K562 (cell line): Measurements from ENCODE around the gene FAM156A. TPM values are rescaled to one million over a fixed set of nuclear protein-coding genes. Genes with fewer than 3 reads are reported as not detected.

Experiments
- ATAC-seq: fragments of 200-7000 bp; cut with Tn5 transposase; 3 replicates; pipeline ENCODE4 v1.9.1; 2020; ENCODE audit warnings: moderate library complexity
- BruUV-seq: library from RNA; stranded (reverse); fragments of 400-500 nt; replicated peaks from 2 replicates; lab custom pipeline; 2021; lab: Mats Ljungman, UMichigan
- CTCF ChIA-PET: fragments of 300-600 bp; formaldehyde crosslinking; extraction: SDS; loops from one replicate; lab custom pipeline; 2021; ENCODE audit warnings: low intra/inter-chr PET ratio; lab: Yijun Ruan, JAX
- POLR2A ChIA-PET: fragments of 300-600, 350-650 bp; sonication (Branson Sonifier 250); formaldehyde crosslinking; extraction: SDS; loops from one replicate; lab custom pipeline; 2021; ENCODE audit warnings: antibody characterized with exemption, inconsistent platforms; lab: Yijun Ruan, JAX
- DNase-seq, 4 experiments: peaks; one replicate each; pipeline versions ENCODE4 v3.0.0 to v3.0.0-alpha.2; 2011 to 2018; ENCODE audit warnings: low spot score in 3 of 4, mixed read lengths in 3 of 4; ENCODE audit errors: extremely low read depth in 1 of 4
- FAIRE-seq: peaks from 2 replicates; lab custom pipeline; 2011; peaks lifted over from hg19 to GRCh38; lab: Jason Lieb, UNC
- H2AFZ ChIP-seq: 2 replicates; pipeline ENCODE4 v1.6.0; 2011; ENCODE audit warnings: low read depth, low read length, control low read depth, inconsistent platforms
- H3K27ac ChIP-seq: fragments of 200-600 bp; 3 replicates; pipeline ENCODE4 v1.8.0; 2011; ENCODE audit warnings: low read depth, mild to moderate bottlenecking, control low read depth, inconsistent platforms, low read length, moderate library complexity, mixed read lengths; ENCODE audit errors: extremely low read depth
- H3K27me3 ChIP-seq, 2 experiments: fragments of 300-600 bp in 1 of 2; 2 replicates in 1 of 2; 3 replicates in 1 of 2; pipeline versions ENCODE4 v1.6.0 to v1.8.0; 2011; ENCODE audit warnings: inconsistent platforms in 2 of 2, low read length in 2 of 2, mild to moderate bottlenecking in 1 of 2, mixed read lengths in 1 of 2, moderate library complexity in 1 of 2; ENCODE audit not compliant: control insufficient read depth in 2 of 2, insufficient read depth in 2 of 2
- H3K36me3 ChIP-seq: fragments of 300-600 bp; 3 replicates; pipeline ENCODE4 v1.8.0; 2011; ENCODE audit warnings: mild to moderate bottlenecking, low read length, inconsistent platforms; ENCODE audit not compliant: control insufficient read depth, insufficient read depth
- H3K4me1 ChIP-seq, 2 experiments: fragments of 200-600 bp in 1 of 2; replicated peaks in 1 of 2; 2 replicates in 1 of 2; 3 replicates in 1 of 2; pipeline versions ENCODE4 v1.5.1 to v1.8.0; 2011; ENCODE audit warnings: inconsistent platforms in 2 of 2, low read length in 2 of 2, mild to moderate bottlenecking in 1 of 2, mixed read lengths in 1 of 2, moderate library complexity in 1 of 2; ENCODE audit not compliant: control insufficient read depth in 2 of 2, insufficient read depth in 2 of 2
- H3K4me2 ChIP-seq: 2 replicates; pipeline ENCODE4 v1.6.1; 2011; ENCODE audit warnings: low read length, control low read depth, inconsistent platforms, mixed read lengths; ENCODE audit not compliant: insufficient read depth
- H3K4me3 ChIP-seq: fragments of 200-600 bp; sonication (generic), shearing (Covaris generic); 2 replicates; pipeline ENCODE4 v1.5.1; 2016; ENCODE audit warnings: control low read depth, inconsistent platforms
- H3K79me2 ChIP-seq: fragments of 200-600 bp; 3 replicates; pipeline ENCODE4 v1.8.0; 2011; ENCODE audit warnings: low read length, inconsistent platforms; ENCODE audit not compliant: control insufficient read depth, insufficient read depth
- H3K9ac ChIP-seq, 2 experiments: 2 replicates each; pipeline versions ENCODE4 v1.6.0 to v1.6.1; 2011; ENCODE audit warnings: low read depth in 2 of 2, low read length in 2 of 2, control low read depth in 1 of 2, inconsistent platforms in 1 of 2, mild to moderate bottlenecking in 1 of 2, mixed read lengths in 1 of 2; ENCODE audit not compliant: insufficient read depth in 1 of 2
- H3K9me1 ChIP-seq: one replicate; pipeline ENCODE4 v1.6.0; 2011; ENCODE audit warnings: inconsistent platforms, mild to moderate bottlenecking, low read length, moderate library complexity; ENCODE audit not compliant: control insufficient read depth, insufficient read depth
- H3K9me3 ChIP-seq: replicated peaks from 2 replicates; pipeline ENCODE4 v1.5.1; 2011; ENCODE audit warnings: low read depth, low read length, inconsistent platforms; ENCODE audit not compliant: control insufficient read depth, insufficient read depth
- H4K20me1 ChIP-seq: replicated peaks from 2 replicates; pipeline ENCODE4 v1.6.1; 2011; ENCODE audit warnings: low read length, inconsistent platforms, mixed read lengths; ENCODE audit not compliant: control insufficient read depth, insufficient read depth
- ADNP ChIP-seq: fragments of 200-800 bp; sonication (Bioruptor generic); IDR thresholded peaks from 2 replicates; pipeline ENCODE4 v1.6.1; 2016; ENCODE audit warnings: missing genetic modification characterization, missing compliant biosample characterization
- BCL6 ChIP-seq: fragments of 250-450 bp; sonication (Bioruptor Pico); IDR thresholded peaks from 2 replicates; pipeline ENCODE4 v1.4.0; 2020
- CREM ChIP-seq: IDR thresholded peaks from 2 replicates; pipeline ENCODE4 v1.6.1; 2014; ENCODE audit warnings: antibody characterized with exemption, low read depth
- PHF8 ChIP-seq: fragments of 200-600 bp; sonication (generic); IDR thresholded peaks from 2 replicates; pipeline ENCODE4 v1.6.1; 2012; ENCODE audit warnings: mixed run types, mild to moderate bottlenecking, inconsistent platforms, low read length, moderate library complexity, borderline replicate concordance
- SMAD4 ChIP-seq: fragments of 250-450 bp; sonication (Bioruptor Pico); conservative IDR thresholded peaks from 2 replicates; pipeline ENCODE4 v1.8.0; 2021; ENCODE audit warnings: inconsistent platforms, mild to moderate bottlenecking, moderate library complexity
- ZFP1 ChIP-seq: fragments of 450-650 bp; formaldehyde crosslinking; IDR thresholded peaks from 2 replicates; pipeline ENCODE4 v1.4.0; 2020; ENCODE audit warnings: mild to moderate bottlenecking, mixed read lengths
- ZNF311 ChIP-seq: fragments of 250-450 bp; sonication (Bioruptor Pico); IDR thresholded peaks from 2 replicates; pipeline ENCODE4 v1.4.0; 2020; ENCODE audit warnings: mild to moderate bottlenecking, moderate library complexity
- WGBS: fragments of 100-300 bp; shearing (Covaris generic); methylation state at CpG from one replicate; pipeline ENCODE4 v1.1.6; 2016; ENCODE audit warnings: low coverage, mixed read lengths; ENCODE audit not compliant: insufficient coverage; ENCODE audit errors: missing lambda C conversion rate; 5-methylcytosine and 5-hydroxymethylcytosine counted together
- in situ Hi-C: fragments of 300-500 bp; cut with MboI; formaldehyde crosslinking; loops from 4 replicates; pipeline ENCODE4 v1.15.0; 2018; ENCODE audit warnings: inconsistent platforms, mixed read lengths
- intact Hi-C: fragments of 100-400 bp; cut with micrococcal nuclease; formaldehyde crosslinking; loops from 2 replicates; pipeline ENCODE4 v1.14.2; 2022
- polyA plus RNA-seq, 8 experiments: library from polyadenylated mRNA; depleted of rRNA in 4 of 8; stranded (reverse) in 5 of 8; unstranded in 3 of 8; fragments of >200 nt; fragmentation: Nextera tagmentation in 2 of 8; fragmentation: Illumina TruSeq in 1 of 8; extraction: Ambion mirVana in 2 of 8; extraction: Trizol in 1 of 8; gene quantifications; 2 replicates each; pipeline versions ENCODE4 v1.2.1 to v1.2.3, GENCODE V29; 2011 to 2014; ENCODE audit warnings: inconsistent platforms in 1 of 8, missing spikeins in 1 of 8
- total RNA-seq, 7 experiments: library from RNA; depleted of rRNA in 6 of 7; stranded (reverse); fragments of >200 nt in 6 of 7; fragmentation: Illumina TruSeq in 2 of 7; extraction: Trizol in 2 of 7; gene quantifications; 2 replicates each; pipeline versions ENCODE4 v1.2.1 to v1.2.3, GENCODE V29; 2011 to 2021; ENCODE audit warnings: low replicate concordance in 1 of 7
- TF ChIP-seq, protein P1 (sequence below): conservative IDR thresholded peaks from 2 replicates; pipeline ENCODE4 v1.6.1; 2011; ENCODE audit warnings: low read depth, mild to moderate bottlenecking, low read length; ENCODE audit not compliant: control insufficient read depth
- TF ChIP-seq, protein P2 (sequence below), 3 experiments: fragments of 200-800 bp in 1 of 3; fragments of 250-450 bp in 1 of 3; fragments of 450-650 bp in 1 of 3; sonication (Bioruptor Pico) in 1 of 3; sonication (Bioruptor generic) in 1 of 3; formaldehyde crosslinking in 1 of 3; IDR thresholded peaks; 2 replicates each; pipeline versions ENCODE4 v1.6.1 to v1.8.0; 2016 to 2022; ENCODE audit warnings: mild to moderate bottlenecking in 2 of 3, missing genetic modification characterization in 2 of 3, missing compliant biosample characterization in 1 of 3, moderate library complexity in 1 of 3
- TF ChIP-seq, protein P3 (sequence below): sonication (generic); formaldehyde crosslinking; IDR thresholded peaks from 2 replicates; pipeline ENCODE4 v1.8.1; 2022; ENCODE audit warnings: missing genetic modification reagents

The FAM156A gene
- total and polyA plus RNA-seq, 9 of the 15 experiments (the other 6 are each of a cell fraction or from before 2014, with no cell fraction given) = 1.9 to 20.3 (median 8.6) TPM

DNA sequence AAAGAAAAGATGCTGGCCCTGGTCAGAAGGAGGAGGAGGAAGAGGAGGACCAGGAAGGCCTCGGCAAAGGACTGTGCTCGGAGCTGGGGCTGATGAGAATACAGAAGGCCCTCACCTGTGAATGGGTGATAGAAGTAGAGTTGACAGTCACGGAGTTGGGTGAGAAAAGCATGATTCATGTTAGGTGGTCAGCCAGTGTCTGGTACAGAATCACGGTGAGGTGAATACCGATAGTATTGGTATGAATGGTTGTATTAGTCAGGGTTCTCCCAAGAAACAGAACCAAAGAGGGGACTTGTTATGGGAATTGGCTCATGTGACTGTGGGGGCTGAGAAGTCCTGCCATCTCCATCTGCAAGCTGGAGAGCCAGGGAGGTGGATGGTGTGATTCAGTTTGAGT lies 32.5 kb upstream of the FAM156A start:
- BruUV-seq = no TSS peak
- no peaks in the 10 kb centered on the region for H3K9me1 ChIP-seq
- no peaks in the 10 kb centered on the region for H3K9me3 ChIP-seq
- ChIA-PET POLR2A (no interaction called here), CTCF (no interaction called here)
- no peak overlapping the region for H3K27ac ChIP-seq
- H3K27me3 ChIP-seq = no peaks in the 10 kb centered on the region
- no peak overlapping the region for H3K4me3 ChIP-seq
- DNase-seq (no peak), FAIRE-seq (no peak), ATAC-seq (no peak)
- H4K20me1 ChIP-seq = no peaks in the 10 kb centered on the region
- in situ Hi-C loops (no loop called here), intact Hi-C loops (no loop called here)
- H3K9ac ChIP-seq = no peak overlapping the region
- 67% methylated on average over 3 of the region's 5 CpGs for WGBS
- H3K79me2 ChIP-seq = peaks cover 4% of the 10 kb centered on the region; the same call in 1 of the 3 replicates
- no peak overlapping the region for H2AFZ ChIP-seq
- H3K4me2 ChIP-seq = no peak overlapping the region
- peaks cover 0 to 5% of the 10 kb centered on the region in 2 experiments; a peak in 3 of 5 replicates for H3K4me1 ChIP-seq
- no peaks in the 10 kb centered on the region for H3K36me3 ChIP-seq
- TF ChIP-seq, protein P1, sequence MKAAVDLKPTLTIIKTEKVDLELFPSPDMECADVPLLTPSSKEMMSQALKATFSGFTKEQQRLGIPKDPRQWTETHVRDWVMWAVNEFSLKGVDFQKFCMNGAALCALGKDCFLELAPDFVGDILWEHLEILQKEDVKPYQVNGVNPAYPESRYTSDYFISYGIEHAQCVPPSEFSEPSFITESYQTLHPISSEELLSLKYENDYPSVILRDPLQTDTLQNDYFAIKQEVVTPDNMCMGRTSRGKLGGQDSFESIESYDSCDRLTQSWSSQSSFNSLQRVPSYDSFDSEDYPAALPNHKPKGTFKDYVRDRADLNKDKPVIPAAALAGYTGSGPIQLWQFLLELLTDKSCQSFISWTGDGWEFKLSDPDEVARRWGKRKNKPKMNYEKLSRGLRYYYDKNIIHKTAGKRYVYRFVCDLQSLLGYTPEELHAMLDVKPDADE = no peak
- TF ChIP-seq PHF8 (no peak), CREM (no peak), ZFP1 (no peak), ZNF311 (no peak), ADNP (tag) (no peak), SMAD4 (no peak), BCL6 (CRISPR knock-in tag) (no peak)
- TF ChIP-seq, protein P2, sequence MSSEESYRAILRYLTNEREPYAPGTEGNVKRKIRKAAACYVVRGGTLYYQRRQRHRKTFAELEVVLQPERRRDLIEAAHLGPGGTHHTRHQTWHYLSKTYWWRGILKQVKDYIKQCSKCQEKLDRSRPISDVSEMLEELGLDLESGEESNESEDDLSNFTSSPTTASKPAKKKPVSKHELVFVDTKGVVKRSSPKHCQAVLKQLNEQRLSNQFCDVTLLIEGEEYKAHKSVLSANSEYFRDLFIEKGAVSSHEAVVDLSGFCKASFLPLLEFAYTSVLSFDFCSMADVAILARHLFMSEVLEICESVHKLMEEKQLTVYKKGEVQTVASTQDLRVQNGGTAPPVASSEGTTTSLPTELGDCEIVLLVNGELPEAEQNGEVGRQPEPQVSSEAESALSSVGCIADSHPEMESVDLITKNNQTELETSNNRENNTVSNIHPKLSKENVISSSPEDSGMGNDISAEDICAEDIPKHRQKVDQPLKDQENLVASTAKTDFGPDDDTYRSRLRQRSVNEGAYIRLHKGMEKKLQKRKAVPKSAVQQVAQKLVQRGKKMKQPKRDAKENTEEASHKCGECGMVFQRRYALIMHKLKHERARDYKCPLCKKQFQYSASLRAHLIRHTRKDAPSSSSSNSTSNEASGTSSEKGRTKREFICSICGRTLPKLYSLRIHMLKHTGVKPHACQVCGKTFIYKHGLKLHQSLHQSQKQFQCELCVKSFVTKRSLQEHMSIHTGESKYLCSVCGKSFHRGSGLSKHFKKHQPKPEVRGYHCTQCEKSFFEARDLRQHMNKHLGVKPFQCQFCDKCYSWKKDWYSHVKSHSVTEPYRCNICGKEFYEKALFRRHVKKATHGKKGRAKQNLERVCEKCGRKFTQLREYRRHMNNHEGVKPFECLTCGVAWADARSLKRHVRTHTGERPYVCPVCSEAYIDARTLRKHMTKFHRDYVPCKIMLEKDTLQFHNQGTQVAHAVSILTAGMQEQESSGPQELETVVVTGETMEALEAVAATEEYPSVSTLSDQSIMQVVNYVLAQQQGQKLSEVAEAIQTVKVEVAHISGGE (CRISPR knock-in tag; IDR thresholded peaks at IDR 0.05) = no peak
- TF ChIP-seq, protein P3, sequence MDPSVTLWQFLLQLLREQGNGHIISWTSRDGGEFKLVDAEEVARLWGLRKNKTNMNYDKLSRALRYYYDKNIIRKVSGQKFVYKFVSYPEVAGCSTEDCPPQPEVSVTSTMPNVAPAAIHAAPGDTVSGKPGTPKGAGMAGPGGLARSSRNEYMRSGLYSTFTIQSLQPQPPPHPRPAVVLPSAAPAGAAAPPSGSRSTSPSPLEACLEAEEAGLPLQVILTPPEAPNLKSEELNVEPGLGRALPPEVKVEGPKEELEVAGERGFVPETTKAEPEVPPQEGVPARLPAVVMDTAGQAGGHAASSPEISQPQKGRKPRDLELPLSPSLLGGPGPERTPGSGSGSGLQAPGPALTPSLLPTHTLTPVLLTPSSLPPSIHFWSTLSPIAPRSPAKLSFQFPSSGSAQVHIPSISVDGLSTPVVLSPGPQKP (CRISPR knock-in tag) = no peak
